Right lobe of liver (tissue), 6 donors: ENCODE measurements around the gene ASZ1. TPM values are rescaled to one million over a fixed set of nuclear protein-coding genes. Genes with fewer than 3 reads are reported as not detected.

Source experiments
- ATAC-seq, 4 donors: fragments of 200-7000 bp; cut with Tn5 transposase; one replicate each; pipeline ENCODE4 v1.9.1; 2020; ENCODE audit warnings: mild to moderate bottlenecking in 4 of 4, moderate library complexity in 4 of 4
- DNase-seq, 3 donors: peaks; one replicate each; pipeline ENCODE4 v3.0.0-alpha.2; 2020
- H3K27ac ChIP-seq, 3 donors: fragments of 200-600 bp; one replicate each; pipeline ENCODE4 v1.8.0; 2022
- H3K27me3 ChIP-seq, 2 donors: fragments of 200-600 bp; one replicate each; pipeline ENCODE4 v1.8.0; 2022
- H3K36me3 ChIP-seq, 4 donors: fragments of 200-600 bp; sonication (generic) in 1 of 4; one replicate each; pipeline versions ENCODE4 v1.5.1 to v1.8.0; 2017 to 2022; ENCODE audit warnings: control low read depth in 1 of 4
- H3K4me1 ChIP-seq, 4 donors: fragments of 200-600 bp; sonication (generic) in 1 of 4; one replicate each; pipeline versions ENCODE4 v1.5.1 to v1.8.0; 2017 to 2022; ENCODE audit warnings: control low read depth in 1 of 4
- H3K4me3 ChIP-seq, 3 donors: fragments of 200-600 bp; one replicate each; pipeline ENCODE4 v1.8.0; 2022
- H3K9me3 ChIP-seq, 4 donors: fragments of 200-600 bp; sonication (generic) in 1 of 4; one replicate each; pipeline versions ENCODE4 v1.5.1 to v1.8.0; 2017 to 2022; ENCODE audit warnings: control low read depth in 1 of 4
- POLR2A ChIP-seq: fragments of 450-650 bp; IDR thresholded peaks from one replicate; pipeline ENCODE4 v1.6.1; 2017; ENCODE audit warnings: antibody characterized with exemption, mild to moderate bottlenecking
- WGBS: methylation state at CpG from one replicate; pipeline ENCODE4 v1.1.6; 2018; ENCODE audit warnings: low coverage, low lambda C conversion rate; ENCODE audit not compliant: insufficient coverage; ENCODE audit errors: missing lambda C conversion rate; 5-methylcytosine and 5-hydroxymethylcytosine counted together
- intact Hi-C, 2 donors: fragments of 100-400 bp; cut with DNase I; formaldehyde crosslinking; loops; one replicate each; pipeline versions ENCODE4 v1.11.2 to v1.14.1; 2022
- total RNA-seq, 6 experiments: library from RNA; depleted of rRNA in 2 of 6; stranded (reverse); fragments of >200 nt in 2 of 6; fragmentation: NEBNext Ultra II Directional in 3 of 6; extraction: Animal tissue kit (Norgen Biotek cat#: 25700) in 3 of 6; gene quantifications; one replicate each; pipeline versions ENCODE4 v1.1.0 to v1.2.4, GENCODE V29; 2016 to 2023
- TF ChIP-seq, protein P1 (sequence below), 4 donors: fragments of 200-600 bp in 3 of 4; fragments of 450-650 bp in 1 of 4; IDR thresholded peaks; one replicate each; pipeline versions ENCODE4 v1.5.1 to v1.8.0; 2016 to 2022; ENCODE audit warnings: antibody characterized with exemption in 4 of 4, mild to moderate bottlenecking in 2 of 4
- donor health status: DM: no; HTN: yes; CAD: no.
- donor health status: DM: no; HTN: no; CAD: no.
- donor health status: DM: no; HTN: no; CAD: no.
- donor health status: DM: no; HTN: yes; CAD: no.
- donor health status: DM: no; HTN: yes; CAD: no.

ASZ1 gene
- total RNA-seq, 6 experiments from 2014 or later: not detected

GRCh38 chr7:117362294-117362888, 64.9 kb downstream of the ASZ1 start:
- Histone ChIP-seq H3K4me3 (no peak overlapping the region), H3K27ac (no peak overlapping the region), H3K4me1 (no peaks in the 10 kb centered on the region), H3K36me3 (no peaks in the 10 kb centered on the region), H3K27me3 (no peaks in the 10 kb centered on the region), H3K9me3 (no peaks in the 10 kb centered on the region)
- no peak for TF ChIP-seq POLR2A
- TF ChIP-seq, protein P1, sequence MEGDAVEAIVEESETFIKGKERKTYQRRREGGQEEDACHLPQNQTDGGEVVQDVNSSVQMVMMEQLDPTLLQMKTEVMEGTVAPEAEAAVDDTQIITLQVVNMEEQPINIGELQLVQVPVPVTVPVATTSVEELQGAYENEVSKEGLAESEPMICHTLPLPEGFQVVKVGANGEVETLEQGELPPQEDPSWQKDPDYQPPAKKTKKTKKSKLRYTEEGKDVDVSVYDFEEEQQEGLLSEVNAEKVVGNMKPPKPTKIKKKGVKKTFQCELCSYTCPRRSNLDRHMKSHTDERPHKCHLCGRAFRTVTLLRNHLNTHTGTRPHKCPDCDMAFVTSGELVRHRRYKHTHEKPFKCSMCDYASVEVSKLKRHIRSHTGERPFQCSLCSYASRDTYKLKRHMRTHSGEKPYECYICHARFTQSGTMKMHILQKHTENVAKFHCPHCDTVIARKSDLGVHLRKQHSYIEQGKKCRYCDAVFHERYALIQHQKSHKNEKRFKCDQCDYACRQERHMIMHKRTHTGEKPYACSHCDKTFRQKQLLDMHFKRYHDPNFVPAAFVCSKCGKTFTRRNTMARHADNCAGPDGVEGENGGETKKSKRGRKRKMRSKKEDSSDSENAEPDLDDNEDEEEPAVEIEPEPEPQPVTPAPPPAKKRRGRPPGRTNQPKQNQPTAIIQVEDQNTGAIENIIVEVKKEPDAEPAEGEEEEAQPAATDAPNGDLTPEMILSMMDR (IDR thresholded peaks at IDR 0.05): no peak
- no peak for ATAC-seq
- no peak for DNase-seq
- intact Hi-C loops: no loop called here

- Histone ChIP-seq H3K4me3 (no peak overlapping the region), H3K9me3 (no peaks in the 10 kb centered on the region), H3K4me1 (no peaks in the 10 kb centered on the region), H3K27me3 (no peaks in the 10 kb centered on the region), H3K27ac (no peak overlapping the region), H3K36me3 (no peaks in the 10 kb centered on the region)
- WGBS: 33% methylated on average over 1 of the region's 1 CpG
- intact Hi-C loops: no loop called here
- ATAC-seq (no peak), DNase-seq (no peak)
- TF ChIP-seq POLR2A: no peak
- TF ChIP-seq, protein P1 (IDR thresholded peaks at IDR 0.05): no peak
Measured at GRCh38 chr7:117350027-117350426, 77.3 kb downstream of the ASZ1 start.

DNA sequence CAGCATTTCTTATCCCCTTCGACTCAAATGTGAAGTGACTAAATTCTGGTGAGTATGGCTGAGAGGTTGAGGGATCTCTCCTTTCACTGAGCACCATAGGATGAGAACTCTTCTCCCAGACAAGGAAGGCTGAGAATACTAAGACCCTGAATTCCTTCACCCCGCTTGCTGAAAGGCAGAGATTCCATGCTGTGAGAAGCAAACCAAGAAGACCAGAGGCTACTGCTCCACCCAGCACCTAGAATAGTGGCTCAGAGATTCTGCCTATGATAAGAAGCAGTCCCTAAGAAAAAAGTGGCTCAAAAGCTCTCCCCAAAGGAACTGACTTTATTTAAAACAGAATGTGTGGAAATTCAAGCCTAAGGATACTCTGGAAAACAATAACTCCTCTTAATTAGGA, 77.7 kb downstream of the ASZ1 start:
- H3K27ac ChIP-seq: no peak overlapping the region
- TF ChIP-seq POLR2A: no peak
- TF ChIP-seq, protein P1 (IDR thresholded peaks at IDR 0.05): no peak
- 48% methylated on average over 2 of the region's 2 CpGs for WGBS
- H3K4me1 ChIP-seq: no peaks in the 10 kb centered on the region
- DNase-seq (no peak), ATAC-seq (no peak)
- no peaks in the 10 kb centered on the region for H3K36me3 ChIP-seq
- H3K4me3 ChIP-seq: no peak overlapping the region
- intact Hi-C loops: no loop called here
- H3K9me3 ChIP-seq: no peaks in the 10 kb centered on the region
- no peaks in the 10 kb centered on the region for H3K27me3 ChIP-seq

- Histone ChIP-seq H3K36me3 (no peaks in the 10 kb centered on the region), H3K27me3 (no peaks in the 10 kb centered on the region), H3K4me1 (no peaks in the 10 kb centered on the region), H3K9me3 (no peaks in the 10 kb centered on the region), H3K27ac (no peak overlapping the region), H3K4me3 (no peak overlapping the region)
- WGBS: 72% methylated on average over 6 of the region's 7 CpGs
- TF ChIP-seq, protein P1 (IDR thresholded peaks at IDR 0.05): no peak
- TF ChIP-seq POLR2A: no peak
- no peak for DNase-seq
- intact Hi-C loops: no loop called here
- no peak for ATAC-seq
Measured at GRCh38 chr7:117347962-117348672, 79.2 kb downstream of the ASZ1 start.
